ENCODE results near the gene MCOLN3.

DNA sequence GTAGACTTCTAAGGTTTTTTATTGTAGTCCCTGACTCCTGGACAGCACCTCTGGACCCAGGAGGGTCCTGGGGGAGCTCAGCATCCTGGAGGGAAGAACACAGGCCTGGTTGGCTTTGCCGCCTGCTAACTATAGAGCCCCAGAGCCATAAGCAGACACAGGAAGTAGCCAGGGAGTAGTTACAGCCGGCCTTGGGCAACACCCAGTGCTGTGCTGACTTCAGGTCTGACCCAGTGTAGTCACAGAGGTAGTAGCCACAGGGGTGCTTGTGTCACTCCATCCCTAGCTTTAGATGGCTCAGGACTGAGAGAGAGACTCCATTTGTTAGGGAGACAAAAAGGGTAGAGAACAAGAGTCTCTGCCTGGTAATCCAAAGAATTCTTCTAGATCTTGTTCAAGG is 73.3 kb downstream of the MCOLN3 start:
- TF ChIP-seq, protein P1, sequence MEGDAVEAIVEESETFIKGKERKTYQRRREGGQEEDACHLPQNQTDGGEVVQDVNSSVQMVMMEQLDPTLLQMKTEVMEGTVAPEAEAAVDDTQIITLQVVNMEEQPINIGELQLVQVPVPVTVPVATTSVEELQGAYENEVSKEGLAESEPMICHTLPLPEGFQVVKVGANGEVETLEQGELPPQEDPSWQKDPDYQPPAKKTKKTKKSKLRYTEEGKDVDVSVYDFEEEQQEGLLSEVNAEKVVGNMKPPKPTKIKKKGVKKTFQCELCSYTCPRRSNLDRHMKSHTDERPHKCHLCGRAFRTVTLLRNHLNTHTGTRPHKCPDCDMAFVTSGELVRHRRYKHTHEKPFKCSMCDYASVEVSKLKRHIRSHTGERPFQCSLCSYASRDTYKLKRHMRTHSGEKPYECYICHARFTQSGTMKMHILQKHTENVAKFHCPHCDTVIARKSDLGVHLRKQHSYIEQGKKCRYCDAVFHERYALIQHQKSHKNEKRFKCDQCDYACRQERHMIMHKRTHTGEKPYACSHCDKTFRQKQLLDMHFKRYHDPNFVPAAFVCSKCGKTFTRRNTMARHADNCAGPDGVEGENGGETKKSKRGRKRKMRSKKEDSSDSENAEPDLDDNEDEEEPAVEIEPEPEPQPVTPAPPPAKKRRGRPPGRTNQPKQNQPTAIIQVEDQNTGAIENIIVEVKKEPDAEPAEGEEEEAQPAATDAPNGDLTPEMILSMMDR (conservative IDR thresholded peaks at IDR 0.05), result no peak
- no peak for TF ChIP-seq ZFX (IDR thresholded peaks at IDR 0.05)

Measured in C4-2B (cell line).